GM12875 (cell line): ENCODE results near the gene TEX22.

Experiments used
- H3K4me3 ChIP-seq: one replicate; pipeline ENCODE4 v1.5.1; 2011; ENCODE audit warnings: low read depth, low read length, control low read depth
- CTCF ChIP-seq: IDR thresholded peaks from 2 replicates; pipeline ENCODE4 v1.5.1; 2011; ENCODE audit warnings: low read depth, mild to moderate bottlenecking, control low read depth, inconsistent platforms, low read length, moderate library complexity, borderline replicate concordance; ENCODE audit not compliant: insufficient read depth

TEX22 gene

GRCh38 chr14:105385322-105385637 is 13.1 kb upstream of the TEX22 start:
- TF ChIP-seq CTCF: no peak
- H3K4me3 ChIP-seq: no peak overlapping the region

GRCh38 chr14:105385698-105386365 is 12.5 kb upstream of the TEX22 start:
- no peak overlapping the region for H3K4me3 ChIP-seq
- TF ChIP-seq CTCF: no peak

GRCh38 chr14:105386581-105387529 is 11.5 kb upstream of the TEX22 start:
- TF ChIP-seq CTCF: no peak
- H3K4me3 ChIP-seq: no peak overlapping the region

- no peak overlapping the region for H3K4me3 ChIP-seq
- no peak for TF ChIP-seq CTCF
Measured at GRCh38 chr14:105387530-105387922, 10.8 kb upstream of the TEX22 start.

- TF ChIP-seq CTCF: no peak
- no peak overlapping the region for H3K4me3 ChIP-seq
Measured at GRCh38 chr14:105388110-105388951, 10.0 kb upstream of the TEX22 start.

GRCh38 chr14:105388976-105389375 is 9.4 kb upstream of the TEX22 start:
- no peak for TF ChIP-seq CTCF
- H3K4me3 ChIP-seq: no peak overlapping the region
